ENCODE data around the gene CRISPLD2.

DNA sequence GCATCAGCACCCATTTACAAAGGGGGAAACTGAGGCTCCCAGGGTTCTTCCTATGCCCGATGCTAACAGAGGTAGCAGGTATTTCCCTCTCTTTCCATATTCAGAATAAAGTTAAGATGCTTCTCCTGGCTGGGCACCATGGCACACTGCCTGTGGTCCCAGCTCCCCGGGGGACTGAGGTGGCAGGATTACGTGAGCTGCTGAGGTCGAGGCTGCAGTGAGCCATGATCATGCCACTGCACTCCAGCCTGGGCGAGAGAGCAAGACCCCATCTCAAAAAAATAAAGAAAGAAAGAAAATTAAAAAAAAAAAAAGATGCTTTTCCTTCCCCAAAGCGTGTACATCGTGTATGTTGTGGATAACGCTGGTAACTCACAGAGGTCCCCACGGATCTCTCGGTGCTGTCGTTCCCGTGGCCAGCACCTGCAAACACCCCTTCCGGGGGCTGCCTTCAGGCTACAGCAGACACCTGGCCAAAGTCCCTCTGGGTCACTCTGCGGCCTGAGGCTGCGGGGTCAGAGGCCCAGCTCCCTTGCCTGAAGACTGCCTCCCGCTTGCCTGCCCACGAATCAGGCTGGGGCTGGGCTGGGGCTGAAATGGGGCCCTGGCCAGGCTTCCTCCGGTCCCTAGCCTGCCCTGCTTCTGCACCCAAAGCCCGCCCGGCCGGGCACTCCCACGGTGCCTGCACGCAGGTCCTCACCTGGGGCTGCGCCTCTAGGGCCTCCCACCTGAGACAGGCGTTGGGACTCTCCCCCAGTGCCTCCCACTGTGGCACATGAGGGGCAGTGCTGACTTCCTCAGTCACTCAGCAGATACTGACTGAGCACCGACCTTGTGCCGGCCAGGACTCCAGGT, 128.4 kb downstream of the CRISPLD2 start:
- TF ChIP-seq, protein P1, sequence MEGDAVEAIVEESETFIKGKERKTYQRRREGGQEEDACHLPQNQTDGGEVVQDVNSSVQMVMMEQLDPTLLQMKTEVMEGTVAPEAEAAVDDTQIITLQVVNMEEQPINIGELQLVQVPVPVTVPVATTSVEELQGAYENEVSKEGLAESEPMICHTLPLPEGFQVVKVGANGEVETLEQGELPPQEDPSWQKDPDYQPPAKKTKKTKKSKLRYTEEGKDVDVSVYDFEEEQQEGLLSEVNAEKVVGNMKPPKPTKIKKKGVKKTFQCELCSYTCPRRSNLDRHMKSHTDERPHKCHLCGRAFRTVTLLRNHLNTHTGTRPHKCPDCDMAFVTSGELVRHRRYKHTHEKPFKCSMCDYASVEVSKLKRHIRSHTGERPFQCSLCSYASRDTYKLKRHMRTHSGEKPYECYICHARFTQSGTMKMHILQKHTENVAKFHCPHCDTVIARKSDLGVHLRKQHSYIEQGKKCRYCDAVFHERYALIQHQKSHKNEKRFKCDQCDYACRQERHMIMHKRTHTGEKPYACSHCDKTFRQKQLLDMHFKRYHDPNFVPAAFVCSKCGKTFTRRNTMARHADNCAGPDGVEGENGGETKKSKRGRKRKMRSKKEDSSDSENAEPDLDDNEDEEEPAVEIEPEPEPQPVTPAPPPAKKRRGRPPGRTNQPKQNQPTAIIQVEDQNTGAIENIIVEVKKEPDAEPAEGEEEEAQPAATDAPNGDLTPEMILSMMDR (conservative IDR thresholded peaks at IDR 0.05; ENCODE audit: low read length) = no peak
- TF ChIP-seq EZH2phosphoT487 (IDR thresholded peaks at IDR 0.05; ENCODE audit: borderline replicate concordance, low read depth, low read length) = no peak

Measured in OCI-LY7 (cell line).